ENCODE measurements around the gene HHIPL1.

Gene HHIPL1

DNA sequence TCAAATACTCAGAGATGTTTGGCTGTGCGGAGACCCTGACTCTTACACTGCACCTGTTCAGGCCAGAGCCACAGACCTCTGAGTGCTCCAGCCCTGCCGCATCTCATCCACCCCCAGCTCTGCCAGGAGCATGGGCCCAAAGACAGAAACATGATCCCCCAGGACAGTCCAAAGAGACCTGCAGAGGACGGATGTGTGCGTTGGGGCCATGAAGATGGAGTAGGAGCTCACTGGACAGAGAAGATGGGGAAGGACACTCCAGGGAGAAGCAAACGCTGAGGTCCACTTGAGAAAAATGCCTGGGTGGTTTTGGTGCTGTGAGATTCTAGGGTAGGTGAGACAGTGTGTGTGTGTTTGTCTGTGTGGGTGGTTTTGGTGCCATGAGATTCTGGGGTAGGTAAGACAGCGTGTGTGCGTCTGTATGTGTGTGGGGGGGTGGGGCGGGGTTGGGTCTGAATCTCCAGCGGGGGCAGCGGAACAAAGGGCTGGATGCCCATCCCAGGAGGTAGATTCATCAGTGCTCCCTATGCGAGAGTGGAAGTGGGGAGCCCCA is 818 bp upstream of the HHIPL1 start:
- no peak overlapping the region for H3K4me3 ChIP-seq (ENCODE audit: low read depth, low read length)
- TF ChIP-seq, protein P1, sequence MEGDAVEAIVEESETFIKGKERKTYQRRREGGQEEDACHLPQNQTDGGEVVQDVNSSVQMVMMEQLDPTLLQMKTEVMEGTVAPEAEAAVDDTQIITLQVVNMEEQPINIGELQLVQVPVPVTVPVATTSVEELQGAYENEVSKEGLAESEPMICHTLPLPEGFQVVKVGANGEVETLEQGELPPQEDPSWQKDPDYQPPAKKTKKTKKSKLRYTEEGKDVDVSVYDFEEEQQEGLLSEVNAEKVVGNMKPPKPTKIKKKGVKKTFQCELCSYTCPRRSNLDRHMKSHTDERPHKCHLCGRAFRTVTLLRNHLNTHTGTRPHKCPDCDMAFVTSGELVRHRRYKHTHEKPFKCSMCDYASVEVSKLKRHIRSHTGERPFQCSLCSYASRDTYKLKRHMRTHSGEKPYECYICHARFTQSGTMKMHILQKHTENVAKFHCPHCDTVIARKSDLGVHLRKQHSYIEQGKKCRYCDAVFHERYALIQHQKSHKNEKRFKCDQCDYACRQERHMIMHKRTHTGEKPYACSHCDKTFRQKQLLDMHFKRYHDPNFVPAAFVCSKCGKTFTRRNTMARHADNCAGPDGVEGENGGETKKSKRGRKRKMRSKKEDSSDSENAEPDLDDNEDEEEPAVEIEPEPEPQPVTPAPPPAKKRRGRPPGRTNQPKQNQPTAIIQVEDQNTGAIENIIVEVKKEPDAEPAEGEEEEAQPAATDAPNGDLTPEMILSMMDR (IDR thresholded peaks at IDR 0.05; ENCODE audit: low read depth, low read length, missing control alignments), result no peak
- DNase-seq (ENCODE audit: low read depth), result no peak
- in situ Hi-C loops (cut with HindIII; ENCODE audit: low sequenced_read_pairs), result no loop called here

DNA sequence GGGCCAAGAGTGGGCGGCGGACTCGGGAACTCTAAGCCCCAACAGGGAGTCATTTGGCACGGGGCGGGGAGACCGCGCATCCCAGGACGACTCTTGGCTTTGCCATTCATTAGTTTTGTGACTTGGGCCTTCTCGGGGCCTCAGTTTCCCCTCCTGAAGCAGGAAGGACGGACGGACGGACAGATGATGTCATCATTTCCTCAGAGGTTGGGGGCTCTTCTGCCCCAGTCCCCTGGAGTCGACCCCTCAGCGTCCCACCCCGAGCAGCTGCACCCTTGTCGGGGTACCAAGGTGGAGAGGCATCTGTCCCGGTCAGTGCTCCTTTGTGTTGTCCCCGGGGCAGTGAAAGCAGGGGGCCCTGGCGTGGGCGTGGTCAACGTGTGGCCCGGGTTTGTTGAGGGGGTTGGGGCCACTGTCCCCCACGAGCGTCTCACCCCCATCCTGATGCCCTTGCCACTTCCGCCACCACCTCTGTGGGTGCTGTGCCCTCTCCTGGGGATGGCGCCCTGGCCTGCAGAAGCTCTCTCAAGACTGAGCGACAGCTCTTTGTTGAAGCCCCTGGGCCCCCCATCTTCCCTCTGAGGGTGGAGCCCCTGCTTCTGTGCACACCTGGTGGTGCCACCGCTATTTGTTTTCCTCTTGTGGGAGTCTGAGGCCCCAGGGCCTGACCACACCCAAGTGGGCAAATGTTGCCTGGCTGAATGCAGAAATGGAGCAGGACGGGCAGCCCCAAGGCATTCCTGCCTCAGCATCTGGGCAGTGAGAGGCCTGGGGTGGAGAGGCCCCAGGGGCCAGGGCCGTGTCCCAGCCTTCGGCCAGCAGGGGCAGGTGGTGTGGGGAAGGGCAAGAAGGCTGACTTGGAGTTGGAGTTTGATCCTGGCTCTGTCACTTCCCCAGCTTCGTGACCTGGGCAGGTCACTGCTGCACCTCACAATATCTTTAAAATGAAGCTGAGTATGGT is 896 bp downstream of the HHIPL1 start:
- TF ChIP-seq, protein P1 (IDR thresholded peaks at IDR 0.05; ENCODE audit: low read depth, low read length, missing control alignments), result no peak
- peak overlapping the region; percentile 0 for H3K4me3 ChIP-seq (ENCODE audit: low read depth, low read length)
- DNase-seq (ENCODE audit: low read depth), result no peak
- in situ Hi-C loops (cut with HindIII; ENCODE audit: low sequenced_read_pairs), result no loop called here

DNA sequence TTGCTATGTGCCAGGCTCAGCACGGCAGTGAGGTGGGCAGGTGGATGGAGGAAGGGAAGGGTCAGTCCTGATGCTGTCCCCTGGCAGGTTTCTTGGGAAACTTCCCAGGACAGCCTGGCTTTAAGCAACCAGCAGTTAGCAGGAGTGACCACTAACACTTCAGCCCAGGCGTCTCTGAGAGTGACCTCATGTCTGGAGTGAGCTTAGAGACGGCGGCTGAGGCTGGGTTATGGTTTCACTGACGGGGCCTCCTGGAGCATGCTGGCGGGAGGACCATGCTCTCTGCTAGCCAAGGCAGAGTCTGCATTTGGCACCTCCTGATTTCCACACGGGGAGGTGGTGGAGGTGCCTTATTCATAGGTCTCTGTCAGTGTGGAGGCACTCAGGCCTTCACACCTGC is 2.5 kb downstream of the HHIPL1 start:
- in situ Hi-C loops (cut with HindIII; ENCODE audit: low sequenced_read_pairs), result no loop called here
- no peak for DNase-seq (ENCODE audit: low read depth)
- TF ChIP-seq, protein P1 (IDR thresholded peaks at IDR 0.05; ENCODE audit: low read depth, low read length, missing control alignments), result no peak

DNA sequence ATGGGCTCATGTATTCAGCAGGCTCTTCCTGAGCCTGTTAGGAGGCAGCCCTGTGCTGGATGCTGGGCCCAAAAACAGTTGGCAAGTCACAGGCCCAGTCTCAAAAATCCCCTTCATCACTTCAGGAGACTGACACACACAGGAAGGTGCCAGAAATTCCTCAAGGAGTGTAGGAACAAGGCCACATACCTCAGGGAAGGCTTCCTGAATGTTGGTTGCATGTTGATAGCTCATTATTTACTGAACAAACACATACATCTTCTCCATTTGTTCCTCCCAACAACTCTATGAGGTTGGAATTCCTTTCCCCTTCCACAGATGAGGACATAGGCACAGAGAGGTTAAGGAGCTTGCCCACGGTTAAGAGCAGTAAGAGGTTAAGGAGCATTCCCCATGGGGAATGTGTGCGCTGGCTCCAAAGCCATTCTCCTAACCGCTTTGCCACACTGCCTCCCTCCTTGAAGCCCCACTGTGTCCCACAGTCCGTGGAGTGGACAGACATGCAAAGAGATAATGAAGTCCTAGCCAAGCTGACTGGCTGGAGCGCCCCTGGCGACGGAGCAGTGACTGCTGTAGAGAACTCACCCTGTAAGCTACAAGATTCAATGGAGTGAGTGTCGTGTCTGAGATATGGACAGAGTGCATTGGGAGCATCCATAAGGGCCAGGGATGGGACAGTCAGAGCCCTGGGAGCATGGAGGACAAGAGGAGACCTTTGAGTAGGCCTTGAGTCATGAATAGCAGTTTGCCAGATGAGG is 3.3 kb downstream of the HHIPL1 start:
- in situ Hi-C loops (cut with HindIII; ENCODE audit: low sequenced_read_pairs), result no loop called here
- no peak overlapping the region for H3K4me3 ChIP-seq (ENCODE audit: low read depth, low read length)
- TF ChIP-seq, protein P1 (IDR thresholded peaks at IDR 0.05; ENCODE audit: low read depth, low read length, missing control alignments), result no peak
- no peak for DNase-seq (ENCODE audit: low read depth)

More for the DNA sequence above, 2.5 kb downstream of the HHIPL1 start:
- no peak overlapping the region for H3K4me3 ChIP-seq (ENCODE audit: low read depth, low read length)

DNA sequence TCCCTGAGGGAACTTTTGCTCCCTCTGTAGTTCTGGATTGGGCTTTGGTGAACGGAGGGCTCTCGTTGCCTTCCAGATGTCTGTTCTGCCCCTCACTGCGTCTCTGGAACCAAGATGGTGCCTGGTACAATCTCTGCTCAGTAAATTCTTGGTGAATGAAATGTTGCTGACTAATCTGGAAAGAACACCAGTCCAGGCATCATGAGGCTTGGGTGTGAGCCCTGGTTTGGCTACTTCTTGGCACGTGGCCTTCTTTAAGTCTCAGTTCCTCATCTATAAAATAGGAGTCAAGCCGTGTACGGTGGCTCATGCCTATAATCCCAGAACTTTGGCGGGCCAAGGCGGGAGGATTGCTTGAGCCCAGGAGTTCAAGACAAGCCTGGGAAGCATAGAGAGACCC is 4.3 kb downstream of the HHIPL1 start:
- TF ChIP-seq, protein P1 (IDR thresholded peaks at IDR 0.05; ENCODE audit: low read depth, low read length, missing control alignments), result no peak
- no peak overlapping the region for H3K4me3 ChIP-seq (ENCODE audit: low read depth, low read length)
- in situ Hi-C loops (cut with HindIII; ENCODE audit: low sequenced_read_pairs), result no loop called here
- DNase-seq (ENCODE audit: low read depth), result peak; percentile 41

DNA sequence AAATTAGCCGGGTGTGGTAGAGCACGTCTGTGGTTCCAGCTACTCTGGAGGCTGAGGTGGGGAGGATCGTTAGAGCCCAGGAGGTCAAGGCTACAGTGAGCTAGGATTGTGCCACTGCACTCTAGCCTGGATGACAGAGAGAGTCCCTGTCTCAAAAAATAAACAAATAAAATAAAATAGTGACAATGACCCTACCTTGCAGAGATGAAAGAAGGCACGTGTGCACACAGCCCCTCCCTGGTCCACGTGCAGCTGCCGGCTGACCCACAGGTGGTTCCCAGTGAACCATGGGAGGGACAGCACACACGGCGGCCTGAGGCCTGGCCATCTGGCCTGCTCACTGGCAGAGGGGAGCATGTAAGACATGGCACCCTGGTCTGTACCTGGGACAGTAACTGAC is 4.7 kb downstream of the HHIPL1 start:
- TF ChIP-seq, protein P1 (IDR thresholded peaks at IDR 0.05; ENCODE audit: low read depth, low read length, missing control alignments), result no peak
- in situ Hi-C loops (cut with HindIII; ENCODE audit: low sequenced_read_pairs), result no loop called here
- no peak for DNase-seq (ENCODE audit: low read depth)
- H3K4me3 ChIP-seq (ENCODE audit: low read depth, low read length), result no peak overlapping the region
